ENCODE data around the gene PDE11A. TPM values are rescaled to one million over a fixed set of nuclear protein-coding genes. Genes with fewer than 3 reads are reported as not detected.

The PDE11A gene
- total and polyA plus RNA-seq, 2 of the 8 experiments (the other 6 are each of a cell fraction or from before 2014, with no cell fraction given): 0.19 to 0.23 TPM

DNA sequence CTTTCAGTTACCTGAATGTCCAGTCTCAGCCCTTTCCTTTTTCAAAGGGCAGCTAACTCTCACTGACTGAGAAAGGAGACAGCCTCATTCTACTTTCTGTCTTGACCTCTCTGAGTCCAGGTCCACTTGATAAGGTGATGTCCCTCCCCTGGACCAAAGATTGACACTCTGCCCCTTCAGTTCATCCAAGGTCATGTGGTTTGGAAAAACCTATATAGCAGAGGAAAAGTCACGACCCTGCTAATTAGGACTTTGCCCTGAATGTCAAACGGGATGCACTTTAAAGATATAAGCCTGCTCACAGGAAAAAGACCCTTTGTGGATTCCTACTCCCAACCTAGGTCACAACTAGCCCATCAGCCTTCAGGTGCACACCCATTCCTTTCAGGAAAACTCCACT, 471.7 kb downstream of the PDE11A start (continued):
- TF ChIP-seq, protein P1, sequence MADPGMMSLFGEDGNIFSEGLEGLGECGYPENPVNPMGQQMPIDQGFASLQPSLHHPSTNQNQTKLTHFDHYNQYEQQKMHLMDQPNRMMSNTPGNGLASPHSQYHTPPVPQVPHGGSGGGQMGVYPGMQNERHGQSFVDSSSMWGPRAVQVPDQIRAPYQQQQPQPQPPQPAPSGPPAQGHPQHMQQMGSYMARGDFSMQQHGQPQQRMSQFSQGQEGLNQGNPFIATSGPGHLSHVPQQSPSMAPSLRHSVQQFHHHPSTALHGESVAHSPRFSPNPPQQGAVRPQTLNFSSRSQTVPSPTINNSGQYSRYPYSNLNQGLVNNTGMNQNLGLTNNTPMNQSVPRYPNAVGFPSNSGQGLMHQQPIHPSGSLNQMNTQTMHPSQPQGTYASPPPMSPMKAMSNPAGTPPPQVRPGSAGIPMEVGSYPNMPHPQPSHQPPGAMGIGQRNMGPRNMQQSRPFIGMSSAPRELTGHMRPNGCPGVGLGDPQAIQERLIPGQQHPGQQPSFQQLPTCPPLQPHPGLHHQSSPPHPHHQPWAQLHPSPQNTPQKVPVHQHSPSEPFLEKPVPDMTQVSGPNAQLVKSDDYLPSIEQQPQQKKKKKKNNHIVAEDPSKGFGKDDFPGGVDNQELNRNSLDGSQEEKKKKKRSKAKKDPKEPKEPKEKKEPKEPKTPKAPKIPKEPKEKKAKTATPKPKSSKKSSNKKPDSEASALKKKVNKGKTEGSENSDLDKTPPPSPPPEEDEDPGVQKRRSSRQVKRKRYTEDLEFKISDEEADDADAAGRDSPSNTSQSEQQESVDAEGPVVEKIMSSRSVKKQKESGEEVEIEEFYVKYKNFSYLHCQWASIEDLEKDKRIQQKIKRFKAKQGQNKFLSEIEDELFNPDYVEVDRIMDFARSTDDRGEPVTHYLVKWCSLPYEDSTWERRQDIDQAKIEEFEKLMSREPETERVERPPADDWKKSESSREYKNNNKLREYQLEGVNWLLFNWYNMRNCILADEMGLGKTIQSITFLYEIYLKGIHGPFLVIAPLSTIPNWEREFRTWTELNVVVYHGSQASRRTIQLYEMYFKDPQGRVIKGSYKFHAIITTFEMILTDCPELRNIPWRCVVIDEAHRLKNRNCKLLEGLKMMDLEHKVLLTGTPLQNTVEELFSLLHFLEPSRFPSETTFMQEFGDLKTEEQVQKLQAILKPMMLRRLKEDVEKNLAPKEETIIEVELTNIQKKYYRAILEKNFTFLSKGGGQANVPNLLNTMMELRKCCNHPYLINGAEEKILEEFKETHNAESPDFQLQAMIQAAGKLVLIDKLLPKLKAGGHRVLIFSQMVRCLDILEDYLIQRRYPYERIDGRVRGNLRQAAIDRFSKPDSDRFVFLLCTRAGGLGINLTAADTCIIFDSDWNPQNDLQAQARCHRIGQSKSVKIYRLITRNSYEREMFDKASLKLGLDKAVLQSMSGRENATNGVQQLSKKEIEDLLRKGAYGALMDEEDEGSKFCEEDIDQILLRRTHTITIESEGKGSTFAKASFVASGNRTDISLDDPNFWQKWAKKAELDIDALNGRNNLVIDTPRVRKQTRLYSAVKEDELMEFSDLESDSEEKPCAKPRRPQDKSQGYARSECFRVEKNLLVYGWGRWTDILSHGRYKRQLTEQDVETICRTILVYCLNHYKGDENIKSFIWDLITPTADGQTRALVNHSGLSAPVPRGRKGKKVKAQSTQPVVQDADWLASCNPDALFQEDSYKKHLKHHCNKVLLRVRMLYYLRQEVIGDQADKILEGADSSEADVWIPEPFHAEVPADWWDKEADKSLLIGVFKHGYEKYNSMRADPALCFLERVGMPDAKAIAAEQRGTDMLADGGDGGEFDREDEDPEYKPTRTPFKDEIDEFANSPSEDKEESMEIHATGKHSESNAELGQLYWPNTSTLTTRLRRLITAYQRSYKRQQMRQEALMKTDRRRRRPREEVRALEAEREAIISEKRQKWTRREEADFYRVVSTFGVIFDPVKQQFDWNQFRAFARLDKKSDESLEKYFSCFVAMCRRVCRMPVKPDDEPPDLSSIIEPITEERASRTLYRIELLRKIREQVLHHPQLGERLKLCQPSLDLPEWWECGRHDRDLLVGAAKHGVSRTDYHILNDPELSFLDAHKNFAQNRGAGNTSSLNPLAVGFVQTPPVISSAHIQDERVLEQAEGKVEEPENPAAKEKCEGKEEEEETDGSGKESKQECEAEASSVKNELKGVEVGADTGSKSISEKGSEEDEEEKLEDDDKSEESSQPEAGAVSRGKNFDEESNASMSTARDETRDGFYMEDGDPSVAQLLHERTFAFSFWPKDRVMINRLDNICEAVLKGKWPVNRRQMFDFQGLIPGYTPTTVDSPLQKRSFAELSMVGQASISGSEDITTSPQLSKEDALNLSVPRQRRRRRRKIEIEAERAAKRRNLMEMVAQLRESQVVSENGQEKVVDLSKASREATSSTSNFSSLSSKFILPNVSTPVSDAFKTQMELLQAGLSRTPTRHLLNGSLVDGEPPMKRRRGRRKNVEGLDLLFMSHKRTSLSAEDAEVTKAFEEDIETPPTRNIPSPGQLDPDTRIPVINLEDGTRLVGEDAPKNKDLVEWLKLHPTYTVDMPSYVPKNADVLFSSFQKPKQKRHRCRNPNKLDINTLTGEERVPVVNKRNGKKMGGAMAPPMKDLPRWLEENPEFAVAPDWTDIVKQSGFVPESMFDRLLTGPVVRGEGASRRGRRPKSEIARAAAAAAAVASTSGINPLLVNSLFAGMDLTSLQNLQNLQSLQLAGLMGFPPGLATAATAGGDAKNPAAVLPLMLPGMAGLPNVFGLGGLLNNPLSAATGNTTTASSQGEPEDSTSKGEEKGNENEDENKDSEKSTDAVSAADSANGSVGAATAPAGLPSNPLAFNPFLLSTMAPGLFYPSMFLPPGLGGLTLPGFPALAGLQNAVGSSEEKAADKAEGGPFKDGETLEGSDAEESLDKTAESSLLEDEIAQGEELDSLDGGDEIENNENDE (IDR thresholded peaks at IDR 0.05; ENCODE audit: insufficient replicate concordance, low read length): no peak
- TF ChIP-seq POLR2AphosphoS5 (IDR thresholded peaks at IDR 0.05; ENCODE audit: low read depth, low read length) (no peak), RBBP5 (IDR thresholded peaks at IDR 0.05; ENCODE audit: borderline replicate concordance, low read depth, low read length) (no peak), RNF2 (IDR thresholded peaks at IDR 0.05; ENCODE audit: borderline replicate concordance, low read depth, low read length, missing control alignments, poor library complexity, severe bottlenecking) (no peak), NRF1 (IDR thresholded peaks at IDR 0.05; ENCODE audit: low read depth, low read length) (no peak), KDM1A (IDR thresholded peaks at IDR 0.05; ENCODE audit: borderline replicate concordance, low read length) (no peak), HDAC6 (IDR thresholded peaks at IDR 0.05; ENCODE audit: low read depth, low read length) (no peak), SRF (IDR thresholded peaks at IDR 0.05; ENCODE audit: low read depth, low read length) (no peak), POLR2A (IDR thresholded peaks at IDR 0.05; ENCODE audit: control extremely low read depth in 1 of 2, low read depth in 2 of 2, low read length in 2 of 2) (no peak), GABPA (IDR thresholded peaks at IDR 0.05; ENCODE audit: borderline replicate concordance, insufficient read depth, low read length) (no peak), POU5F1 (IDR thresholded peaks at IDR 0.05; ENCODE audit: low read depth, low read length) (no peak)

Measured in H1 (cell line).